ENCODE results near the gene RNF182.

Gene RNF182

GRCh38 chr6:14000901-14001300 lies 76.1 kb downstream of the RNF182 start:
- Histone ChIP-seq H3K4ac (ENCODE audit: low read length) (no peak overlapping the region), H3K9me3 (replicated peaks in 1 of 2; ENCODE audit: control insufficient read depth in 2 of 2, insufficient read depth in 1 of 2, low read depth in 1 of 2, low read length in 2 of 2) (no peaks in the 10 kb centered on the region), H3K14ac (ENCODE audit: low read length) (no peak overlapping the region), H2BK12ac (ENCODE audit: low read length) (no peak overlapping the region), H2BK15ac (ENCODE audit: low read length) (no peak overlapping the region), H2AFZ (ENCODE audit: low read length) (no peak overlapping the region), H3K18ac (ENCODE audit: low read length) (no peak overlapping the region), H3K4me3 (ENCODE audit: low read length in 2 of 2) (no peak overlapping the region), H4K91ac (ENCODE audit: low read depth, low read length, poor library complexity) (no peak overlapping the region), H3K9ac (ENCODE audit: low read depth, low read length, poor library complexity) (no peak overlapping the region), H2BK120ac (ENCODE audit: low read depth, low read length) (no peak overlapping the region), H2BK5ac (ENCODE audit: low read length) (no peak overlapping the region), H3K27ac (replicated peaks; ENCODE audit: low read length) (no peak overlapping the region), H3K79me1 (ENCODE audit: low read depth, low read length) (no peaks in the 10 kb centered on the region), H2AK5ac (ENCODE audit: low read depth, low read length) (no peak overlapping the region), H3K27me3 (ENCODE audit: control insufficient read depth in 3 of 3, insufficient read depth in 3 of 3, low read depth in 1 of 3, low read length in 3 of 3) (no peaks in the 10 kb centered on the region), H4K8ac (ENCODE audit: low read depth, low read length) (no peak overlapping the region), H3K36me3 (replicated peaks in 1 of 2; ENCODE audit: control insufficient read depth in 2 of 2, insufficient read depth in 2 of 2, low read length in 2 of 2) (no peaks in the 10 kb centered on the region), H3K4me1 (ENCODE audit: control insufficient read depth in 2 of 2, insufficient read depth in 1 of 2, low read depth in 1 of 2, low read length in 2 of 2) (peaks cover 0 to 3% of the 10 kb centered on the region in 2 donors), H3K23ac (ENCODE audit: low read depth, low read length, poor library complexity) (no peak overlapping the region), H3K4me2 (ENCODE audit: insufficient read depth, low read length, poor library complexity, severe bottlenecking) (no peak overlapping the region)
- no CpG with 5 or more reads among the region's 3 CpGs for WGBS, 2 donors (ENCODE audit: extremely low coverage in 2 of 2, insufficient read length in 2 of 2, insufficient replicate concordance in 1 of 2)
- DNase-seq (ENCODE audit: low spot score), result no peak

DNA sequence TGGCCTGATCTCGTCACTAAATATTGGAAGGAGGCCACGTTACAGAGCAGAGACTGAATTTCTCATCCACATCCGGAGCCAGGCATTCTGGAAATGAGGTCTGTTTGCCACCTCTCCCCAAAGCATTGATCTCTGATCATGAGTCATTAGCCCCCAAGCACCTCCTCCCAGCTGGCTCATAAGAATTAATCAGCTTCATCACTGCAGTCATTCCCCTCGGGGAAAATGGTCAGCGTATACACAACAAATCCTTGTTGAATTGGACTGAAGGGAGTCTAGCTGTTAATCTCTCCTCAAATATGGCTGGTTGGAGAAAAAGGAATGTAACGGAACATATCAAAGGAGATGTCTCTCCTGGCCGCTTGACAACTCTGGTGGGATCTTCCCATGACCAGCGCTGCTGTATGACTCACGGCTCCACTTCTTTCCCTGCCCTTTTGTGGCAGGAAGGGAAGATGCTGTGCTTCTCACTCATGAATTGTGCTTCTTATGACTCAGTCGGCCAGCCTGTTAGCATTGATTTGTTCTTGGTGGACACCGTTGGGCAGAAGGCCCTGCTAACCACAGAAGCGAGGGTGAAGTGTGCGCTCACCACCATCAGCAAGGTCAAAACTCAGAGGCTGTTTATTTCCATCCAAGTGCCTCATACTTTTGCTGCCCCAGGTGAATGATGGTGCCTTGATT lies 76.7 kb downstream of the RNF182 start:
- H3K23ac ChIP-seq (ENCODE audit: low read depth, low read length, poor library complexity), result no peak overlapping the region
- H3K27ac ChIP-seq (replicated peaks; ENCODE audit: low read length), result no peak overlapping the region
- no peak overlapping the region for H2BK15ac ChIP-seq (ENCODE audit: low read length)
- no peak overlapping the region for H2BK5ac ChIP-seq (ENCODE audit: low read length)
- no peak overlapping the region for H4K91ac ChIP-seq (ENCODE audit: low read depth, low read length, poor library complexity)
- no peaks in the 10 kb centered on the region for H3K27me3 ChIP-seq (ENCODE audit: control insufficient read depth in 3 of 3, insufficient read depth in 3 of 3, low read depth in 1 of 3, low read length in 3 of 3)
- no peaks in the 10 kb centered on the region for H3K79me1 ChIP-seq (ENCODE audit: low read depth, low read length)
- H3K4ac ChIP-seq (ENCODE audit: low read length), result no peak overlapping the region
- no peak overlapping the region for H2BK12ac ChIP-seq (ENCODE audit: low read length)
- H3K4me2 ChIP-seq (ENCODE audit: insufficient read depth, low read length, poor library complexity, severe bottlenecking), result no peak overlapping the region
- H2AK5ac ChIP-seq (ENCODE audit: low read depth, low read length), result no peak overlapping the region
- DNase-seq (ENCODE audit: low spot score), result no peak
- no peak overlapping the region for H3K9ac ChIP-seq (ENCODE audit: low read depth, low read length, poor library complexity)
- no peaks in the 10 kb centered on the region for H3K9me3 ChIP-seq (replicated peaks in 1 of 2; ENCODE audit: control insufficient read depth in 2 of 2, insufficient read depth in 1 of 2, low read depth in 1 of 2, low read length in 2 of 2)
- WGBS, 2 donors (ENCODE audit: extremely low coverage in 2 of 2, insufficient read length in 2 of 2, insufficient replicate concordance in 1 of 2), result no CpG with 5 or more reads among the region's 13 CpGs
- H3K18ac ChIP-seq (ENCODE audit: low read length), result no peak overlapping the region
- H2AFZ ChIP-seq (ENCODE audit: low read length), result no peak overlapping the region
- H3K14ac ChIP-seq (ENCODE audit: low read length), result no peak overlapping the region
- no peaks in the 10 kb centered on the region for H3K36me3 ChIP-seq (replicated peaks in 1 of 2; ENCODE audit: control insufficient read depth in 2 of 2, insufficient read depth in 2 of 2, low read length in 2 of 2)
- H3K4me1 ChIP-seq (ENCODE audit: control insufficient read depth in 2 of 2, insufficient read depth in 1 of 2, low read depth in 1 of 2, low read length in 2 of 2), result peaks cover 0 to 3% of the 10 kb centered on the region in 2 donors
- no peak overlapping the region for H2BK120ac ChIP-seq (ENCODE audit: low read depth, low read length)
- H4K8ac ChIP-seq (ENCODE audit: low read depth, low read length), result no peak overlapping the region
- no peak overlapping the region for H3K4me3 ChIP-seq (ENCODE audit: low read length in 2 of 2)

- no peak overlapping the region for H2BK15ac ChIP-seq (ENCODE audit: low read length)
- no peak overlapping the region for H4K91ac ChIP-seq (ENCODE audit: low read depth, low read length, poor library complexity)
- H3K9me3 ChIP-seq (replicated peaks in 1 of 2; ENCODE audit: control insufficient read depth in 2 of 2, insufficient read depth in 1 of 2, low read depth in 1 of 2, low read length in 2 of 2), result no peaks in the 10 kb centered on the region
- no peak overlapping the region for H3K27ac ChIP-seq (replicated peaks; ENCODE audit: low read length)
- no peaks in the 10 kb centered on the region for H3K79me1 ChIP-seq (ENCODE audit: low read depth, low read length)
- no peak overlapping the region for H3K23ac ChIP-seq (ENCODE audit: low read depth, low read length, poor library complexity)
- H2BK12ac ChIP-seq (ENCODE audit: low read length), result no peak overlapping the region
- no peak for DNase-seq (ENCODE audit: low spot score)
- no peak overlapping the region for H2AFZ ChIP-seq (ENCODE audit: low read length)
- H4K8ac ChIP-seq (ENCODE audit: low read depth, low read length), result no peak overlapping the region
- no peak overlapping the region for H3K4me2 ChIP-seq (ENCODE audit: insufficient read depth, low read length, poor library complexity, severe bottlenecking)
- H2BK5ac ChIP-seq (ENCODE audit: low read length), result no peak overlapping the region
- no peaks in the 10 kb centered on the region for H3K36me3 ChIP-seq (replicated peaks in 1 of 2; ENCODE audit: control insufficient read depth in 2 of 2, insufficient read depth in 2 of 2, low read length in 2 of 2)
- no CpG with 5 or more reads among the region's 47 CpGs for WGBS, 2 donors (ENCODE audit: extremely low coverage in 2 of 2, insufficient read length in 2 of 2, insufficient replicate concordance in 1 of 2)
- peaks cover 0 to 3% of the 10 kb centered on the region in 2 donors for H3K4me1 ChIP-seq (ENCODE audit: control insufficient read depth in 2 of 2, insufficient read depth in 1 of 2, low read depth in 1 of 2, low read length in 2 of 2)
- no peak overlapping the region for H3K14ac ChIP-seq (ENCODE audit: low read length)
- H2BK120ac ChIP-seq (ENCODE audit: low read depth, low read length), result no peak overlapping the region
- H3K27me3 ChIP-seq (ENCODE audit: control insufficient read depth in 3 of 3, insufficient read depth in 3 of 3, low read depth in 1 of 3, low read length in 3 of 3), result no peaks in the 10 kb centered on the region
- H3K9ac ChIP-seq (ENCODE audit: low read depth, low read length, poor library complexity), result no peak overlapping the region
- H3K4ac ChIP-seq (ENCODE audit: low read length), result no peak overlapping the region
- no peak overlapping the region for H3K18ac ChIP-seq (ENCODE audit: low read length)
- no peak overlapping the region for H2AK5ac ChIP-seq (ENCODE audit: low read depth, low read length)
- no peak overlapping the region for H3K4me3 ChIP-seq (ENCODE audit: low read length in 2 of 2)
These were observed 77.6 kb downstream of the RNF182 start for GRCh38 chr6:14002176-14002947.

DNA sequence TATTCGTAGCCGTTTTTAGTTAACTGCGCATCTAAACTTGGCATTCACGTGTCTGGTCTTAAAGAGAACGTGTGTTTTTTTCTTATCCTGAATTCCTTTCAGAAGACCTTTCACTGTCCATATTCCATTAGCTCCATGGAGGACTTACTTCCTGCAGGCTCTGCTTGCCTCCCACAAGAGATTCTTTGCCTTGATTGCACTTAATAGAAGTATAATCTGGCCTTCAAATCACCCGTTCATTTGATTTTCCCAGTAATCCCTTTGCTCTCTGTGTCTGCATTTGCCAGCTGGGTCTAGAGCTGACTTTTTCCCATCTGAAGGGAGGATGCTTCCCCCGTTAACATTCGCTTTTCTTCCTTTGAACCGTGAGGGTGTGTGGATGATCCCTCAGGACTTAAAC lies 79.5 kb downstream of the RNF182 start:
- H2BK12ac ChIP-seq (ENCODE audit: low read length), result no peak overlapping the region
- no peak overlapping the region for H2BK5ac ChIP-seq (ENCODE audit: low read length)
- no peak overlapping the region for H3K4ac ChIP-seq (ENCODE audit: low read length)
- H3K36me3 ChIP-seq (replicated peaks in 1 of 2; ENCODE audit: control insufficient read depth in 2 of 2, insufficient read depth in 2 of 2, low read length in 2 of 2), result no peaks in the 10 kb centered on the region
- H2AFZ ChIP-seq (ENCODE audit: low read length), result no peak overlapping the region
- H2AK5ac ChIP-seq (ENCODE audit: low read depth, low read length), result no peak overlapping the region
- H3K23ac ChIP-seq (ENCODE audit: low read depth, low read length, poor library complexity), result no peak overlapping the region
- no peaks in the 10 kb centered on the region for H3K79me1 ChIP-seq (ENCODE audit: low read depth, low read length)
- H3K4me2 ChIP-seq (ENCODE audit: insufficient read depth, low read length, poor library complexity, severe bottlenecking), result no peak overlapping the region
- no peak overlapping the region for H2BK15ac ChIP-seq (ENCODE audit: low read length)
- H3K4me1 ChIP-seq (ENCODE audit: control insufficient read depth in 2 of 2, insufficient read depth in 1 of 2, low read depth in 1 of 2, low read length in 2 of 2), result peaks cover 0 to 7% of the 10 kb centered on the region in 2 donors
- DNase-seq (ENCODE audit: low spot score), result no peak
- H3K14ac ChIP-seq (ENCODE audit: low read length), result no peak overlapping the region
- WGBS, 2 donors (ENCODE audit: extremely low coverage in 2 of 2, insufficient read length in 2 of 2, insufficient replicate concordance in 1 of 2), result no CpG with 5 or more reads among the region's 9 CpGs
- no peaks in the 10 kb centered on the region for H3K9me3 ChIP-seq (replicated peaks in 1 of 2; ENCODE audit: control insufficient read depth in 2 of 2, insufficient read depth in 1 of 2, low read depth in 1 of 2, low read length in 2 of 2)
- H2BK120ac ChIP-seq (ENCODE audit: low read depth, low read length), result no peak overlapping the region
- peaks cover 0 to 1% (median 0%) of the 10 kb centered on the region in 3 experiments for H3K27me3 ChIP-seq (ENCODE audit: control insufficient read depth in 3 of 3, insufficient read depth in 3 of 3, low read depth in 1 of 3, low read length in 3 of 3)
- no peak overlapping the region for H3K27ac ChIP-seq (replicated peaks; ENCODE audit: low read length)
- H3K9ac ChIP-seq (ENCODE audit: low read depth, low read length, poor library complexity), result no peak overlapping the region
- H4K8ac ChIP-seq (ENCODE audit: low read depth, low read length), result no peak overlapping the region
- H4K91ac ChIP-seq (ENCODE audit: low read depth, low read length, poor library complexity), result no peak overlapping the region
- no peak overlapping the region for H3K4me3 ChIP-seq (ENCODE audit: low read length in 2 of 2)
- H3K18ac ChIP-seq (ENCODE audit: low read length), result no peak overlapping the region

Measured in neuronal stem cell (in vitro differentiated cells).